ENCODE data around the gene TBC1D10A. TPM values are rescaled to one million over a fixed set of nuclear protein-coding genes. Genes with fewer than 3 reads are reported as not detected.

TBC1D10A gene
- total RNA-seq, 1 donor from 2014 or later, result 32.7 TPM

GRCh38 chr22:30313527-30314363 lies 13.0 kb downstream of the TBC1D10A start:
- Histone ChIP-seq H3K4me3 (ENCODE audit: insufficient read depth, low read depth, low read length) (no peak overlapping the region), H2AFZ (ENCODE audit: low read depth, low read length) (no peak overlapping the region), H3K4me1 (ENCODE audit: insufficient read depth, low read length) (peaks cover 42% of the 10 kb centered on the region), H3K9ac (ENCODE audit: low read length) (no peak overlapping the region), H3K27me3 (ENCODE audit: insufficient read depth, low read length) (no peaks in the 10 kb centered on the region), H3K27ac (ENCODE audit: low read depth, low read length) (no peak overlapping the region), H4K20me1 (ENCODE audit: insufficient read depth, low read length) (peaks cover 98% of the 10 kb centered on the region), H3K4me2 (ENCODE audit: low read length) (no peak overlapping the region), H3K9me3 (ENCODE audit: insufficient read depth, low read depth, low read length) (no peaks in the 10 kb centered on the region), H3K79me2 (ENCODE audit: insufficient read depth, low read length) (peaks cover 95% of the 10 kb centered on the region), H3K36me3 (ENCODE audit: insufficient read depth, low read length) (no peaks in the 10 kb centered on the region)
- FAIRE-seq (no peak), DNase-seq (ENCODE audit: low read depth) (no peak)
- peaks cover 5% of the 10 kb centered on the region for H3K36me3 Mint-ChIP-seq (ENCODE audit: low read depth, unreplicated experiment)
- no peaks in the 10 kb centered on the region for H3K27me3 Mint-ChIP-seq (ENCODE audit: low read depth, unreplicated experiment)
- TF ChIP-seq EZH2 (IDR thresholded peaks at IDR 0.05; ENCODE audit: insufficient read depth, low read length), result no peak
- no peak for TF ChIP-seq CTCF (IDR thresholded peaks at IDR 0.05; ENCODE audit: insufficient read depth, low read depth, low read length)
- H3K27ac Mint-ChIP-seq (ENCODE audit: unreplicated experiment), result no peak overlapping the region
- H3K9me3 Mint-ChIP-seq (ENCODE audit: unreplicated experiment), result no peaks in the 10 kb centered on the region
- peak overlapping the region; percentile 6 for H3K4me3 Mint-ChIP-seq (ENCODE audit: unreplicated experiment)
- H3K4me1 Mint-ChIP-seq (ENCODE audit: low read depth, unreplicated experiment), result peaks cover 42% of the 10 kb centered on the region

- peak; percentile 86 for DNase-seq (ENCODE audit: low read depth)
- H3K27ac ChIP-seq (ENCODE audit: low read depth, low read length), result peak overlapping the region; percentile 39
Measured at GRCh38 chr22:30312053-30312452, 14.7 kb downstream of the TBC1D10A start.

More at GRCh38 chr22:30312053-30312452, 14.7 kb downstream of the TBC1D10A start:
- H3K36me3 Mint-ChIP-seq (ENCODE audit: low read depth, unreplicated experiment), result peaks cover 8% of the 10 kb centered on the region
- H3K4me3 Mint-ChIP-seq (ENCODE audit: unreplicated experiment), result no peak overlapping the region
- no peak for TF ChIP-seq EZH2 (IDR thresholded peaks at IDR 0.05; ENCODE audit: insufficient read depth, low read length)
- TF ChIP-seq CTCF (IDR thresholded peaks at IDR 0.05; ENCODE audit: insufficient read depth, low read depth, low read length), result no peak
- H3K27me3 ChIP-seq (ENCODE audit: insufficient read depth, low read length), result no peaks in the 10 kb centered on the region
- no peaks in the 10 kb centered on the region for H3K27me3 Mint-ChIP-seq (ENCODE audit: low read depth, unreplicated experiment)
- FAIRE-seq, result no peak
- peaks cover 94% of the 10 kb centered on the region for H3K79me2 ChIP-seq (ENCODE audit: insufficient read depth, low read length)
- peak overlapping the region; percentile 45 for H3K4me2 ChIP-seq (ENCODE audit: low read length)
- peaks cover 2% of the 10 kb centered on the region for H3K9me3 Mint-ChIP-seq (ENCODE audit: unreplicated experiment)
- peaks cover 54% of the 10 kb centered on the region for H3K4me1 Mint-ChIP-seq (ENCODE audit: low read depth, unreplicated experiment)
- no peak overlapping the region for H2AFZ ChIP-seq (ENCODE audit: low read depth, low read length)
- H3K4me3 ChIP-seq (ENCODE audit: insufficient read depth, low read depth, low read length), result no peak overlapping the region
- H3K9ac ChIP-seq (ENCODE audit: low read length), result no peak overlapping the region
- H4K20me1 ChIP-seq (ENCODE audit: insufficient read depth, low read length), result peaks cover 97% of the 10 kb centered on the region
- no peaks in the 10 kb centered on the region for H3K36me3 ChIP-seq (ENCODE audit: insufficient read depth, low read length)
- no peaks in the 10 kb centered on the region for H3K9me3 ChIP-seq (ENCODE audit: insufficient read depth, low read depth, low read length)
- H3K27ac Mint-ChIP-seq (ENCODE audit: unreplicated experiment), result peak overlapping the region; percentile 70
- H3K4me1 ChIP-seq (ENCODE audit: insufficient read depth, low read length), result peaks cover 42% of the 10 kb centered on the region

Data from astrocyte (in vitro differentiated cells and primary cell).